ENCODE data around the gene PDXK.

DNA sequence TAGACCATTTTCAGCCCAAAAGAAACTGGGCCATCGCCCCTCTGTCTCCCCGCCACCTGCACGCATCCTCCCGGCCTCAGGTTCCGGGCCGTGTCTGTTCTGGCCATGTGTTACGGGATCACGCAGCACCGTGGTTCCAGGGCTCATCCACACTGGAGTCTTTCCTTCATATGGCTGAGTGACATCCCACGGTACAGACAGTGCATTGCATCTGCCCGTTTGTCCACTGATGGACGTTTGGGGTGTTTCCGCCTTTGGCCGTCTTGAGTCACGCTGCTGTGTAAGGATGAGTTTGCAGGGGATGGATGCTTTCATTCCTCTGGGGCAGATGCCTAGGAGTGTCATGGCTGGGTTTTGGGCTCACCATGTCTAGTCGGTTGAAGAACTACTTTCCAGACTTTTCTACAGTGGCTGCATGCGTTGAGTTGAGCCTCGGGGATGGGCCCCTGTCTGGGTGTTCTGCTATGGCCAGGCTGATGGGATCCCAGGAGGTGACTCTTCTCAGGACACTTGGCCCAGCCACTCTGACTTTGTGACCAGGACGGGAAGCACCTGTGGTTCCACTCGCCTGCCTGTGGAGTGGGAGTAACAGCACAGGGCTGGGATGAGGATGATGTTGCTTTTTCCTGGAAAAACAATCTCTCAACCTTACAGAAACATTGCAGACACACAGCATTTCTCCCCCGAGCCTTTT, 87.2 kb downstream of the PDXK start:
- TF ChIP-seq, protein P1, sequence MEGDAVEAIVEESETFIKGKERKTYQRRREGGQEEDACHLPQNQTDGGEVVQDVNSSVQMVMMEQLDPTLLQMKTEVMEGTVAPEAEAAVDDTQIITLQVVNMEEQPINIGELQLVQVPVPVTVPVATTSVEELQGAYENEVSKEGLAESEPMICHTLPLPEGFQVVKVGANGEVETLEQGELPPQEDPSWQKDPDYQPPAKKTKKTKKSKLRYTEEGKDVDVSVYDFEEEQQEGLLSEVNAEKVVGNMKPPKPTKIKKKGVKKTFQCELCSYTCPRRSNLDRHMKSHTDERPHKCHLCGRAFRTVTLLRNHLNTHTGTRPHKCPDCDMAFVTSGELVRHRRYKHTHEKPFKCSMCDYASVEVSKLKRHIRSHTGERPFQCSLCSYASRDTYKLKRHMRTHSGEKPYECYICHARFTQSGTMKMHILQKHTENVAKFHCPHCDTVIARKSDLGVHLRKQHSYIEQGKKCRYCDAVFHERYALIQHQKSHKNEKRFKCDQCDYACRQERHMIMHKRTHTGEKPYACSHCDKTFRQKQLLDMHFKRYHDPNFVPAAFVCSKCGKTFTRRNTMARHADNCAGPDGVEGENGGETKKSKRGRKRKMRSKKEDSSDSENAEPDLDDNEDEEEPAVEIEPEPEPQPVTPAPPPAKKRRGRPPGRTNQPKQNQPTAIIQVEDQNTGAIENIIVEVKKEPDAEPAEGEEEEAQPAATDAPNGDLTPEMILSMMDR (IDR thresholded peaks at IDR 0.05), result no peak
- TF ChIP-seq POLR2A (IDR thresholded peaks at IDR 0.05), result no peak
